Mammary epithelial cell (primary cell): ENCODE measurements around the gene ZNF862.

ENCODE experiments used
- CTCF ChIP-seq, 2 donors: IDR thresholded peaks in 1 of 2; conservative IDR thresholded peaks in 1 of 2; 2 replicates each; pipeline ENCODE4 v1.5.1; 2011 to 2012; ENCODE audit warnings: inconsistent platforms in 2 of 2, low read length in 2 of 2, mild to moderate bottlenecking in 2 of 2, control low read depth in 1 of 2, low read depth in 1 of 2; ENCODE audit not compliant: insufficient read depth in 1 of 2; ENCODE audit errors: extremely low read depth in 1 of 2
- EZH2 ChIP-seq: IDR thresholded peaks from 2 replicates; pipeline ENCODE4 v1.6.1; 2012; ENCODE audit warnings: low read length, inconsistent platforms, borderline replicate concordance

DNA sequence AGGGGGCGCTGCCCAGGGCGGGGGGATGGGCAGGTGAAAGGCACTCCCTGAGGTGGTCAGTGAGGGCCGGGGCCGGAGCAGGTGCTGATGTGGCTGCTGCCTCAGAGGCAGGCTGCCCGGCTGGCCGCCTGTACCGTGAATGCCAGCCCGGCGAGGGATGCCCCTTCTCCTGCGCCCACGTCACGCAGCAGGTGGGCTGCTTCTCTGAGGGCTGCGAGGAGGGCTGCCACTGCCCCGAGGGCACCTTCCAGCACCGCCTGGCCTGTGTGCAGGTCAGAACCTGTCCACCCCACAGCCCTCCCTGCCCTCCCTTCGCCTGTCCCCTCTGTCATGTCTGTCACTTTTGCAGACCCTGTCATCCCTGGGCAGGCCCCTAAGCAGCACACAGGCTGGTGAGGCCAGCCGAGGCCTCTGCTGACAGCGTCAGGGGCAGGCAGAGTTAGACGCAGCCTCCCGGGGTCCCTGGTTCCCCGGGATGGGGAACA is 21.9 kb upstream of the ZNF862 start:
- TF ChIP-seq CTCF (conservative IDR thresholded peaks at IDR 0.05 in 1 of 2, IDR thresholded peaks at IDR 0.05 in 1 of 2; ENCODE audit: extremely low read depth in 1 of 2, insufficient read depth in 1 of 2, low read depth in 1 of 2, low read length in 2 of 2): no peak
- no peak for TF ChIP-seq EZH2
